Transverse colon (tissue), 3 donors: Measurements from ENCODE around the gene ADD1.

Source experiments
- CTCF ChIP-seq, 5 experiments: fragments of 200-600 bp in 3 of 5; fragments of 450-650 bp in 2 of 5; sonication (generic) in 3 of 5; IDR thresholded peaks; 1 replicate in 2 of 5; 2 replicates in 3 of 5; pipeline ENCODE4 v1.5.1; 2016 to 2017; ENCODE audit warnings: antibody characterized with exemption in 5 of 5, inconsistent platforms in 3 of 5, mild to moderate bottlenecking in 2 of 5, moderate library complexity in 1 of 5
- POLR2A ChIP-seq: fragments of 450-650 bp; IDR thresholded peaks from one replicate; pipeline ENCODE4 v1.6.1; 2016; ENCODE audit warnings: antibody characterized with exemption, mild to moderate bottlenecking, moderate library complexity

- no peak for TF ChIP-seq CTCF (IDR thresholded peaks at IDR 0.05)
- no peak for TF ChIP-seq POLR2A
Measured at GRCh38 chr4:2823301-2823670, 20.4 kb upstream of the ADD1 start.
